ENCODE measurements around the gene MYO5B.

DNA sequence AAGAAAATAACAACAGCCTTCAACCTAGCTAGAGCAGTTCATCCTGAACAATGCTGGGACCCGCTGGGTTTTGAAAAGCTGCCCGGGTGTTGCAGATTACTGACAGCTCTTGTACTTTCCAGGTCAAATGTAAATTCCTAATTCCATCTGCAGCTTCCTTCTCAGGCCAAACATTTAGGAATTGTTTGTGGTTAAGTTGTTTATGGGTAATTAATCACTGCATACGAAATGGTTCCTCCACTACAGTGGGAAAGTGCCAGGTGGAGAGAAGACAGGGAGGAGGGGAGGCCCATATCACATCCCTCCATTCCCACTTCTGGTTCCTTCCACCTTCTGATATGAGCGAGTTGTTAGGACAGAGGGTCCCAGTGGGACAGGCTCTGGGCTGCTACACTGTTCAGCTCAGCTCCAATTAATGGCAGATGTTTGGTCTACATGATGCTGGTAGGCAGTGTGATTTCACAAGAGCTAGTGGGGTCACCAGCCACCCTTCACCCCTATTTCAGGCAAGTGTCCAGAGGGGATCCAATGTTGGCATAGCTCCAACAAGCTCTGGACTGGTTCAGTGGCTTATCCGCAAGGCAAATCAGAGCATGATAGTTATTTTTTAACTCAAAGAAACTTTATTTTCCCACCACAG lies 268.7 kb downstream of the MYO5B start:
- TF ChIP-seq, protein P1, sequence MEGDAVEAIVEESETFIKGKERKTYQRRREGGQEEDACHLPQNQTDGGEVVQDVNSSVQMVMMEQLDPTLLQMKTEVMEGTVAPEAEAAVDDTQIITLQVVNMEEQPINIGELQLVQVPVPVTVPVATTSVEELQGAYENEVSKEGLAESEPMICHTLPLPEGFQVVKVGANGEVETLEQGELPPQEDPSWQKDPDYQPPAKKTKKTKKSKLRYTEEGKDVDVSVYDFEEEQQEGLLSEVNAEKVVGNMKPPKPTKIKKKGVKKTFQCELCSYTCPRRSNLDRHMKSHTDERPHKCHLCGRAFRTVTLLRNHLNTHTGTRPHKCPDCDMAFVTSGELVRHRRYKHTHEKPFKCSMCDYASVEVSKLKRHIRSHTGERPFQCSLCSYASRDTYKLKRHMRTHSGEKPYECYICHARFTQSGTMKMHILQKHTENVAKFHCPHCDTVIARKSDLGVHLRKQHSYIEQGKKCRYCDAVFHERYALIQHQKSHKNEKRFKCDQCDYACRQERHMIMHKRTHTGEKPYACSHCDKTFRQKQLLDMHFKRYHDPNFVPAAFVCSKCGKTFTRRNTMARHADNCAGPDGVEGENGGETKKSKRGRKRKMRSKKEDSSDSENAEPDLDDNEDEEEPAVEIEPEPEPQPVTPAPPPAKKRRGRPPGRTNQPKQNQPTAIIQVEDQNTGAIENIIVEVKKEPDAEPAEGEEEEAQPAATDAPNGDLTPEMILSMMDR (IDR thresholded peaks at IDR 0.05; ENCODE audit: poor library complexity, severe bottlenecking), result no peak
- TF ChIP-seq POLR2AphosphoS5 (IDR thresholded peaks at IDR 0.05) (no peak), RAD21 (conservative IDR thresholded peaks at IDR 0.05) (no peak), EZH2 (IDR thresholded peaks at IDR 0.05; ENCODE audit: borderline replicate concordance, insufficient read depth, low read length, poor library complexity, severe bottlenecking) (no peak), EP300 (conservative IDR thresholded peaks at IDR 0.05; ENCODE audit: poor library complexity, severe bottlenecking) (no peak), TAF1 (IDR thresholded peaks at IDR 0.05; ENCODE audit: low read depth) (no peak), MXI1 (conservative IDR thresholded peaks at IDR 0.05; ENCODE audit: poor library complexity, severe bottlenecking) (no peak), SMC3 (conservative IDR thresholded peaks at IDR 0.05; ENCODE audit: poor library complexity) (no peak)
- TF ChIP-seq, protein P2, sequence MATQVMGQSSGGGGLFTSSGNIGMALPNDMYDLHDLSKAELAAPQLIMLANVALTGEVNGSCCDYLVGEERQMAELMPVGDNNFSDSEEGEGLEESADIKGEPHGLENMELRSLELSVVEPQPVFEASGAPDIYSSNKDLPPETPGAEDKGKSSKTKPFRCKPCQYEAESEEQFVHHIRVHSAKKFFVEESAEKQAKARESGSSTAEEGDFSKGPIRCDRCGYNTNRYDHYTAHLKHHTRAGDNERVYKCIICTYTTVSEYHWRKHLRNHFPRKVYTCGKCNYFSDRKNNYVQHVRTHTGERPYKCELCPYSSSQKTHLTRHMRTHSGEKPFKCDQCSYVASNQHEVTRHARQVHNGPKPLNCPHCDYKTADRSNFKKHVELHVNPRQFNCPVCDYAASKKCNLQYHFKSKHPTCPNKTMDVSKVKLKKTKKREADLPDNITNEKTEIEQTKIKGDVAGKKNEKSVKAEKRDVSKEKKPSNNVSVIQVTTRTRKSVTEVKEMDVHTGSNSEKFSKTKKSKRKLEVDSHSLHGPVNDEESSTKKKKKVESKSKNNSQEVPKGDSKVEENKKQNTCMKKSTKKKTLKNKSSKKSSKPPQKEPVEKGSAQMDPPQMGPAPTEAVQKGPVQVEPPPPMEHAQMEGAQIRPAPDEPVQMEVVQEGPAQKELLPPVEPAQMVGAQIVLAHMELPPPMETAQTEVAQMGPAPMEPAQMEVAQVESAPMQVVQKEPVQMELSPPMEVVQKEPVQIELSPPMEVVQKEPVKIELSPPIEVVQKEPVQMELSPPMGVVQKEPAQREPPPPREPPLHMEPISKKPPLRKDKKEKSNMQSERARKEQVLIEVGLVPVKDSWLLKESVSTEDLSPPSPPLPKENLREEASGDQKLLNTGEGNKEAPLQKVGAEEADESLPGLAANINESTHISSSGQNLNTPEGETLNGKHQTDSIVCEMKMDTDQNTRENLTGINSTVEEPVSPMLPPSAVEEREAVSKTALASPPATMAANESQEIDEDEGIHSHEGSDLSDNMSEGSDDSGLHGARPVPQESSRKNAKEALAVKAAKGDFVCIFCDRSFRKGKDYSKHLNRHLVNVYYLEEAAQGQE (IDR thresholded peaks at IDR 0.05; ENCODE audit: borderline replicate concordance), result no peak
